ENCODE measurements around the gene ACAP3.
A peak's percentile ranks its signal among the peaks of the same experiment; 100 is the strongest.

The ACAP3 gene

GRCh38 chr1:1284221-1285101, 23.3 kb downstream of the ACAP3 start:
- no peak for DNase-seq

- DNase-seq: peak; percentile 50
These were observed 23.9 kb downstream of the ACAP3 start for GRCh38 chr1:1283821-1284220.

GRCh38 chr1:1282998-1283397, 24.7 kb downstream of the ACAP3 start:
- DNase-seq: no peak

GRCh38 chr1:1281533-1282321, 26.0 kb downstream of the ACAP3 start:
- no peak for DNase-seq

- no peak for DNase-seq
These were observed 26.8 kb downstream of the ACAP3 start for GRCh38 chr1:1280782-1281481.

- no peak for DNase-seq
These were observed 28.7 kb downstream of the ACAP3 start for GRCh38 chr1:1279028-1279427.

- DNase-seq: no peak
These were observed 29.1 kb downstream of the ACAP3 start for GRCh38 chr1:1278620-1279019.

GRCh38 chr1:1275836-1276235, 31.9 kb downstream of the ACAP3 start:
- no peak for DNase-seq

GRCh38 chr1:1274931-1275431, 32.7 kb downstream of the ACAP3 start:
- no peak for DNase-seq

- DNase-seq: no peak
These were observed 33.3 kb downstream of the ACAP3 start for GRCh38 chr1:1274299-1274930.

- DNase-seq: peak; percentile 87
These were observed 34.0 kb downstream of the ACAP3 start, which contains the start of gene UBE2J2 for GRCh38 chr1:1273512-1274298. Gene UBE2J2, minus strand, starts transcription at chr1:1273854. Its CDS starts 5,862 bp downstream, at chr1:1267992.

- no peak for DNase-seq
These were observed 34.6 kb downstream of the ACAP3 start for GRCh38 chr1:1273209-1273511.

- no peak for DNase-seq
These were observed 35.2 kb downstream of the ACAP3 start for GRCh38 chr1:1272341-1273208.

GRCh38 chr1:1270813-1271212, 36.9 kb downstream of the ACAP3 start:
- no peak for DNase-seq

- DNase-seq: no peak
These were observed 39.4 kb downstream of the ACAP3 start for GRCh38 chr1:1268284-1268682.

- no peak for DNase-seq
These were observed 40.0 kb downstream of the ACAP3 start for GRCh38 chr1:1267488-1268283.

GRCh38 chr1:1264868-1265272, 42.9 kb downstream of the ACAP3 start:
- DNase-seq: no peak

GRCh38 chr1:1264026-1264425, 43.7 kb downstream of the ACAP3 start:
- no peak for DNase-seq

- DNase-seq: no peak
These were observed 45.0 kb downstream of the ACAP3 start for GRCh38 chr1:1262758-1263157.

- DNase-seq: no peak
These were observed 45.7 kb downstream of the ACAP3 start for GRCh38 chr1:1262071-1262470.
